GM12864 (cell line): ENCODE data around the gene ST8SIA1.

Experiments
- DNase-seq: peaks from one replicate; pipeline ENCODE4 v3.0.0-alpha.2; 2011; ENCODE audit warnings: low read depth
- H3K4me3 ChIP-seq: 2 replicates; pipeline ENCODE4 v1.5.1; 2011; ENCODE audit warnings: mild to moderate bottlenecking, low read depth, low read length, control low read depth
- CTCF ChIP-seq: IDR thresholded peaks from 2 replicates; pipeline ENCODE4 v1.5.1; 2011; ENCODE audit warnings: low read depth, mild to moderate bottlenecking, moderate library complexity, low read length, control low read depth, inconsistent platforms; ENCODE audit errors: missing control alignments

ST8SIA1 gene

GRCh38 chr12:22211128-22211527, 123.4 kb downstream of the ST8SIA1 start:
- no peak for DNase-seq
- no peak overlapping the region for H3K4me3 ChIP-seq
- no peak for TF ChIP-seq CTCF

- TF ChIP-seq CTCF = no peak
- no peak overlapping the region for H3K4me3 ChIP-seq
- no peak for DNase-seq
These were observed 125.1 kb downstream of the ST8SIA1 start for GRCh38 chr12:22209422-22209821.

GRCh38 chr12:22206111-22206728, 128.3 kb downstream of the ST8SIA1 start:
- DNase-seq = no peak
- no peak overlapping the region for H3K4me3 ChIP-seq
- TF ChIP-seq CTCF = no peak

GRCh38 chr12:22204391-22204790, 130.1 kb downstream of the ST8SIA1 start:
- no peak for DNase-seq
- no peak for TF ChIP-seq CTCF
- no peak overlapping the region for H3K4me3 ChIP-seq

- TF ChIP-seq CTCF = no peak
- no peak overlapping the region for H3K4me3 ChIP-seq
- no peak for DNase-seq
These were observed 131.7 kb downstream of the ST8SIA1 start for GRCh38 chr12:22202847-22203246.

GRCh38 chr12:22201101-22201500, 133.4 kb downstream of the ST8SIA1 start:
- TF ChIP-seq CTCF = no peak
- DNase-seq = no peak
- H3K4me3 ChIP-seq = no peak overlapping the region

GRCh38 chr12:22196236-22196635, 138.3 kb downstream of the ST8SIA1 start:
- no peak for TF ChIP-seq CTCF
- no peak for DNase-seq
- H3K4me3 ChIP-seq = no peak overlapping the region
